HL-60 (cell line): ENCODE measurements around the gene MAD1L1.

Experiments used
- DNase-seq, 2 experiments: peaks; one replicate each; pipeline ENCODE4 v3.0.0-alpha.2; 2010 to 2020; ENCODE audit warnings: low read depth in 1 of 2, low spot score in 1 of 2
- H3K27ac ChIP-seq: fragments of 250-450 bp; sonication (Bioruptor Pico); replicated peaks from 2 replicates; pipeline ENCODE4 v1.5.1; 2020; ENCODE audit warnings: mild to moderate bottlenecking, moderate library complexity
- H3K27me3 ChIP-seq: fragments of 250-450 bp; sonication (Bioruptor Pico); 2 replicates; pipeline ENCODE4 v1.5.1; 2021; ENCODE audit warnings: mild to moderate bottlenecking, moderate library complexity; ENCODE audit not compliant: insufficient read depth, poor library complexity, severe bottlenecking
- H3K4me3 ChIP-seq: replicated peaks from 2 replicates; pipeline ENCODE4 v1.5.1; 2011; ENCODE audit warnings: mild to moderate bottlenecking, control low read depth, low read length; ENCODE audit not compliant: insufficient read depth
- CTCF ChIP-seq: IDR thresholded peaks from one replicate; pipeline ENCODE4 v1.5.1; 2011; ENCODE audit warnings: low read length, control low read depth, inconsistent platforms; ENCODE audit not compliant: insufficient read depth
- GABPA ChIP-seq: IDR thresholded peaks from 2 replicates; pipeline ENCODE4 v1.6.1; 2012; ENCODE audit warnings: low read depth
- POLR2AphosphoS5 ChIP-seq: IDR thresholded peaks from 2 replicates; pipeline ENCODE4 v1.6.1; 2012; ENCODE audit warnings: low read depth
- REST ChIP-seq: IDR thresholded peaks from 2 replicates; pipeline ENCODE4 v1.6.1; 2012; ENCODE audit warnings: low read depth; ENCODE audit not compliant: insufficient replicate concordance
- SPI1 ChIP-seq: IDR thresholded peaks from 2 replicates; pipeline ENCODE4 v1.6.1; 2012; ENCODE audit warnings: low read depth, mild to moderate bottlenecking, borderline replicate concordance

Gene MAD1L1

GRCh38 chr7:1886361-1887064 is 346.2 kb downstream of the MAD1L1 start:
- peak overlapping the region; percentile 61 for H3K27ac ChIP-seq
- no peak overlapping the region for H3K4me3 ChIP-seq

GRCh38 chr7:1885465-1886226 is 347.1 kb downstream of the MAD1L1 start:
- Histone ChIP-seq H3K4me3 (no peak overlapping the region), H3K27ac (peak overlapping the region; percentile 94), H3K27me3 (no peaks in the 10 kb centered on the region)
- TF ChIP-seq CTCF (no peak), REST (no peak), POLR2AphosphoS5 (no peak), GABPA (no peak), SPI1 (no peak)
- no peak for DNase-seq

More at GRCh38 chr7:1886361-1887064, 346.2 kb downstream of the MAD1L1 start:
- TF ChIP-seq SPI1 (no peak), CTCF (no peak), GABPA (no peak), REST (no peak), POLR2AphosphoS5 (no peak; the same call in 1 of the 2 replicates)
- H3K27me3 ChIP-seq: no peaks in the 10 kb centered on the region
- DNase-seq: peak in 1 of 2 experiments; percentile 82

- Histone ChIP-seq H3K27me3 (no peaks in the 10 kb centered on the region), H3K27ac (peak overlapping the region; percentile 94), H3K4me3 (no peak overlapping the region)
- no peak for TF ChIP-seq POLR2AphosphoS5
- DNase-seq: no peak
These were observed 348.0 kb downstream of the MAD1L1 start for GRCh38 chr7:1884583-1885350.
